GM23338 (cell line): ENCODE results near the gene PTPN7. TPM values are rescaled to one million over a fixed set of nuclear protein-coding genes. Genes with fewer than 3 reads are reported as not detected.

ENCODE experiments used
- ATAC-seq: fragments of 200-7000 bp; cut with Tn5 transposase; 3 replicates; pipeline ENCODE4 v1.9.1; 2020
- DNase-seq: peaks from one replicate; pipeline ENCODE4 v3.0.0-alpha.2; 2015; ENCODE audit warnings: low spot score
- H2AFZ ChIP-seq: fragments of 200-600 bp; sonication (generic); 2 replicates; pipeline ENCODE4 v1.8.0; 2016; ENCODE audit warnings: antibody characterized with exemption, mild to moderate bottlenecking, moderate library complexity
- H3F3A ChIP-seq: fragments of 200-600 bp; sonication (generic); replicated peaks from 2 replicates; pipeline ENCODE4 v1.8.0; 2017; ENCODE audit warnings: antibody characterized with exemption, mixed run types, low read depth
- H3K27ac ChIP-seq: fragments of 200-600 bp; sonication (generic); 2 replicates; pipeline ENCODE4 v1.6.1; 2016; ENCODE audit warnings: low read depth
- H3K27me3 ChIP-seq: fragments of 200-600 bp; sonication (generic); 2 replicates; pipeline ENCODE4 v1.8.0; 2016; ENCODE audit warnings: mild to moderate bottlenecking, mixed run types, moderate library complexity; ENCODE audit not compliant: insufficient read depth
- H3K36me3 ChIP-seq: fragments of 200-600 bp; sonication (generic); 2 replicates; pipeline ENCODE4 v1.8.0; 2016; ENCODE audit warnings: mild to moderate bottlenecking; ENCODE audit not compliant: insufficient read depth
- H3K4me1 ChIP-seq: fragments of 200-600 bp; sonication (generic); 2 replicates; pipeline ENCODE4 v1.8.0; 2016; ENCODE audit warnings: mild to moderate bottlenecking, moderate library complexity; ENCODE audit not compliant: insufficient read depth
- H3K4me2 ChIP-seq: fragments of 200-600 bp; sonication (generic); 2 replicates; pipeline ENCODE4 v1.7.1; 2017; ENCODE audit warnings: mixed run types
- H3K4me3 ChIP-seq: fragments of 200-600 bp; sonication (generic); 2 replicates; pipeline ENCODE4 v1.6.1; 2016; ENCODE audit warnings: mixed run types
- H3K79me2 ChIP-seq: fragments of 200-600 bp; sonication (generic); replicated peaks from 2 replicates; pipeline ENCODE4 v1.8.0; 2017; ENCODE audit warnings: mild to moderate bottlenecking; ENCODE audit not compliant: insufficient read depth
- H3K9me2 ChIP-seq: fragments of 200-600 bp; sonication (generic); 2 replicates; pipeline ENCODE4 v1.8.0; 2017; ENCODE audit not compliant: insufficient read depth
- H4K20me1 ChIP-seq: fragments of 200-600 bp; sonication (generic); replicated peaks from 2 replicates; pipeline ENCODE4 v1.8.0; 2017; ENCODE audit warnings: mild to moderate bottlenecking; ENCODE audit not compliant: insufficient read depth
- H3K27ac Mint-ChIP-seq: 2 replicates; pipeline ENCODE4 v1.8.0; 2020; ENCODE audit warnings: inconsistent platforms, mild to moderate bottlenecking, moderate library complexity, mixed read lengths
- H3K27me3 Mint-ChIP-seq: 3 replicates; pipeline ENCODE4 v1.8.0; 2022; ENCODE audit warnings: low read depth, mild to moderate bottlenecking, moderate library complexity, mixed read lengths, inconsistent platforms; ENCODE audit not compliant: insufficient read depth, poor library complexity
- H3K36me3 Mint-ChIP-seq: 3 replicates; pipeline ENCODE4 v1.8.0; 2021; ENCODE audit warnings: low read depth, mild to moderate bottlenecking, inconsistent platforms, moderate library complexity, mixed read lengths
- H3K4me1 Mint-ChIP-seq: 3 replicates; pipeline ENCODE4 v1.8.0; 2020; ENCODE audit warnings: mild to moderate bottlenecking, inconsistent platforms, mixed read lengths
- H3K4me3 Mint-ChIP-seq: 3 replicates; pipeline ENCODE4 v1.8.0; 2021; ENCODE audit warnings: moderate library complexity, mild to moderate bottlenecking, inconsistent platforms, mixed read lengths
- H3K9me3 Mint-ChIP-seq: 3 replicates; pipeline ENCODE4 v1.8.0; 2020; ENCODE audit warnings: moderate library complexity, mild to moderate bottlenecking, inconsistent platforms, mixed read lengths
- EZH2 ChIP-seq: fragments of 200-600 bp; sonication (generic); IDR thresholded peaks from one replicate; pipeline ENCODE4 v1.8.0; 2017; ENCODE audit warnings: antibody characterized with exemption, mild to moderate bottlenecking, low read depth; ENCODE audit not compliant: unreplicated experiment
- EZH2phosphoT487 ChIP-seq: fragments of 200-600 bp; sonication (generic); IDR thresholded peaks from one replicate; pipeline ENCODE4 v1.8.1; 2018; ENCODE audit warnings: antibody characterized with exemption; ENCODE audit not compliant: unreplicated experiment
- JUNB ChIP-seq: IDR thresholded peaks from one replicate; pipeline ENCODE4 v1.6.1; 2016; ENCODE audit warnings: antibody characterized with exemption; ENCODE audit not compliant: unreplicated experiment
- NANOG ChIP-seq: IDR thresholded peaks from 2 replicates; pipeline ENCODE4 v1.6.1; 2016; ENCODE audit warnings: antibody characterized with exemption, borderline replicate concordance
- POLR2AphosphoS5 ChIP-seq: IDR thresholded peaks from 2 replicates; pipeline ENCODE4 v1.6.1; 2016; ENCODE audit warnings: antibody characterized with exemption, low read depth
- ZNF331 ChIP-seq: fragments of 250-450 bp; sonication (Bioruptor Pico); IDR thresholded peaks from 2 replicates; pipeline ENCODE4 v1.5.0; 2020; ENCODE audit warnings: low read depth, mild to moderate bottlenecking, moderate library complexity
- polyA plus RNA-seq: library from polyadenylated mRNA; unstranded; fragments of >200 nt; fragmentation: Nextera tagmentation; extraction: Ambion mirVana; gene quantifications from 2 replicates; pipeline ENCODE4 v1.2.1, GENCODE V29; 2016
- total RNA-seq: library from RNA; depleted of rRNA; stranded (reverse); fragments of >200 nt; shearing (Covaris generic); gene quantifications from 2 replicates; pipeline ENCODE4 v1.2.3, GENCODE V29; 2014
- TF ChIP-seq, protein P1 (sequence below), 2 experiments: fragments of 200-600 bp in 1 of 2; sonication (generic) in 1 of 2; conservative IDR thresholded peaks; 2 replicates each; pipeline versions ENCODE4 v1.5.1 to v1.6.1; 2016 to 2017; ENCODE audit warnings: antibody characterized with exemption in 2 of 2, low read depth in 2 of 2, mild to moderate bottlenecking in 2 of 2, moderate library complexity in 1 of 2
- TF ChIP-seq, protein P2 (sequence below): fragments of 250-450 bp; sonication (Bioruptor Pico); IDR thresholded peaks from 2 replicates; pipeline ENCODE4 v1.5.0; 2020; ENCODE audit warnings: mild to moderate bottlenecking, moderate library complexity
- TF ChIP-seq, protein P3 (sequence below): IDR thresholded peaks from one replicate; pipeline ENCODE4 v1.6.1; 2018; ENCODE audit warnings: antibody characterized with exemption; ENCODE audit not compliant: unreplicated experiment
- TF ChIP-seq, protein P4 (sequence below): IDR thresholded peaks from 2 replicates; pipeline ENCODE4 v1.6.1; 2016; ENCODE audit warnings: antibody characterized with exemption

The PTPN7 gene
- total and polyA plus RNA-seq, 2 experiments from 2014 or later = not detected

DNA sequence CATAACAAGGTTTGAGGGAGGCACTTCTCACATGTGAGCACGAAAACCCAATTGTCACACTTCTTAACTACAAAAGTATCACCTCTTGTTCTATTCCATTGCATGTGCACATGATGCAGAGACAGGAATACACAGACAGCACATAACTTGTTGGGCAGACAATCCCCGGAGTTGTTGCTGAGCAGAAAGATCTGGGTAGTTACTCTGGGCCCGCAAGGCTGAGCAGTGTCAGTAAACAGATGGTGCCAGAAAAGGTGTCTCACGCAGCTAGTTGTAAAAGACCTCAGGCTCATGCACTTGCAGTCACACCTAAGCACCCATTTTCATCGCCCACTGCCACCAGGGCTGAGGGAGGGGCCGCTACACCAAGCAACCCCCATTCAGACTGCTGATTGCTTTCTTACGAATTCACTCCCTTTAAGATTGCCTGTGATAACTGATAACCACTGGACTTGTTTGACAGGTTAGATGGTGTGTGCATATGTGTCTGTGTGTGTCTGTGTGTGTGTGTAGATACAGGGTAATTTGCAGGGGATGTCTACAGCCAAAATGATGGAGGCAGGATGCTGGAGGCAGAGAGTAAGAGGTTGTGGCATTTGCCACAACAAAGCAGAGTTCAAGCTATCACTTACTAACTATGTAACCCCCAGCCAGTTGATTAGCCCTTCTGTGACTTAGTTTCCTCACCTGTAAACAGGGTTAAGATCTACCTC lies 37.4 kb upstream of the PTPN7 start:
- no peaks in the 10 kb centered on the region for H3K36me3 Mint-ChIP-seq
- Histone ChIP-seq H3K4me1 (peaks cover 8% of the 10 kb centered on the region; the same call in 1 of the 2 replicates), H3K4me3 (no peak overlapping the region), H3K27ac (no peak overlapping the region), H3K27me3 (peaks cover 31% of the 10 kb centered on the region), H3K9me2 (no peaks in the 10 kb centered on the region), H3F3A (0 out of 2 replicates have a peak, but pooled peaks cover 2% of the 10 kb centered on the region), H4K20me1 (no peaks in the 10 kb centered on the region), H3K4me2 (no peak overlapping the region), H2AFZ (no peak overlapping the region), H3K36me3 (no peaks in the 10 kb centered on the region), H3K79me2 (no peaks in the 10 kb centered on the region)
- H3K4me3 Mint-ChIP-seq = no peak overlapping the region
- TF ChIP-seq, protein P1, sequence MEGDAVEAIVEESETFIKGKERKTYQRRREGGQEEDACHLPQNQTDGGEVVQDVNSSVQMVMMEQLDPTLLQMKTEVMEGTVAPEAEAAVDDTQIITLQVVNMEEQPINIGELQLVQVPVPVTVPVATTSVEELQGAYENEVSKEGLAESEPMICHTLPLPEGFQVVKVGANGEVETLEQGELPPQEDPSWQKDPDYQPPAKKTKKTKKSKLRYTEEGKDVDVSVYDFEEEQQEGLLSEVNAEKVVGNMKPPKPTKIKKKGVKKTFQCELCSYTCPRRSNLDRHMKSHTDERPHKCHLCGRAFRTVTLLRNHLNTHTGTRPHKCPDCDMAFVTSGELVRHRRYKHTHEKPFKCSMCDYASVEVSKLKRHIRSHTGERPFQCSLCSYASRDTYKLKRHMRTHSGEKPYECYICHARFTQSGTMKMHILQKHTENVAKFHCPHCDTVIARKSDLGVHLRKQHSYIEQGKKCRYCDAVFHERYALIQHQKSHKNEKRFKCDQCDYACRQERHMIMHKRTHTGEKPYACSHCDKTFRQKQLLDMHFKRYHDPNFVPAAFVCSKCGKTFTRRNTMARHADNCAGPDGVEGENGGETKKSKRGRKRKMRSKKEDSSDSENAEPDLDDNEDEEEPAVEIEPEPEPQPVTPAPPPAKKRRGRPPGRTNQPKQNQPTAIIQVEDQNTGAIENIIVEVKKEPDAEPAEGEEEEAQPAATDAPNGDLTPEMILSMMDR (conservative IDR thresholded peaks at IDR 0.05; ENCODE audit: low read depth in 2 of 2) = no peak
- TF ChIP-seq POLR2AphosphoS5 (no peak), ZNF331 (no peak), EZH2phosphoT487 (no peak), NANOG (no peak), EZH2 (no peak), JUNB (no peak)
- TF ChIP-seq, protein P2, sequence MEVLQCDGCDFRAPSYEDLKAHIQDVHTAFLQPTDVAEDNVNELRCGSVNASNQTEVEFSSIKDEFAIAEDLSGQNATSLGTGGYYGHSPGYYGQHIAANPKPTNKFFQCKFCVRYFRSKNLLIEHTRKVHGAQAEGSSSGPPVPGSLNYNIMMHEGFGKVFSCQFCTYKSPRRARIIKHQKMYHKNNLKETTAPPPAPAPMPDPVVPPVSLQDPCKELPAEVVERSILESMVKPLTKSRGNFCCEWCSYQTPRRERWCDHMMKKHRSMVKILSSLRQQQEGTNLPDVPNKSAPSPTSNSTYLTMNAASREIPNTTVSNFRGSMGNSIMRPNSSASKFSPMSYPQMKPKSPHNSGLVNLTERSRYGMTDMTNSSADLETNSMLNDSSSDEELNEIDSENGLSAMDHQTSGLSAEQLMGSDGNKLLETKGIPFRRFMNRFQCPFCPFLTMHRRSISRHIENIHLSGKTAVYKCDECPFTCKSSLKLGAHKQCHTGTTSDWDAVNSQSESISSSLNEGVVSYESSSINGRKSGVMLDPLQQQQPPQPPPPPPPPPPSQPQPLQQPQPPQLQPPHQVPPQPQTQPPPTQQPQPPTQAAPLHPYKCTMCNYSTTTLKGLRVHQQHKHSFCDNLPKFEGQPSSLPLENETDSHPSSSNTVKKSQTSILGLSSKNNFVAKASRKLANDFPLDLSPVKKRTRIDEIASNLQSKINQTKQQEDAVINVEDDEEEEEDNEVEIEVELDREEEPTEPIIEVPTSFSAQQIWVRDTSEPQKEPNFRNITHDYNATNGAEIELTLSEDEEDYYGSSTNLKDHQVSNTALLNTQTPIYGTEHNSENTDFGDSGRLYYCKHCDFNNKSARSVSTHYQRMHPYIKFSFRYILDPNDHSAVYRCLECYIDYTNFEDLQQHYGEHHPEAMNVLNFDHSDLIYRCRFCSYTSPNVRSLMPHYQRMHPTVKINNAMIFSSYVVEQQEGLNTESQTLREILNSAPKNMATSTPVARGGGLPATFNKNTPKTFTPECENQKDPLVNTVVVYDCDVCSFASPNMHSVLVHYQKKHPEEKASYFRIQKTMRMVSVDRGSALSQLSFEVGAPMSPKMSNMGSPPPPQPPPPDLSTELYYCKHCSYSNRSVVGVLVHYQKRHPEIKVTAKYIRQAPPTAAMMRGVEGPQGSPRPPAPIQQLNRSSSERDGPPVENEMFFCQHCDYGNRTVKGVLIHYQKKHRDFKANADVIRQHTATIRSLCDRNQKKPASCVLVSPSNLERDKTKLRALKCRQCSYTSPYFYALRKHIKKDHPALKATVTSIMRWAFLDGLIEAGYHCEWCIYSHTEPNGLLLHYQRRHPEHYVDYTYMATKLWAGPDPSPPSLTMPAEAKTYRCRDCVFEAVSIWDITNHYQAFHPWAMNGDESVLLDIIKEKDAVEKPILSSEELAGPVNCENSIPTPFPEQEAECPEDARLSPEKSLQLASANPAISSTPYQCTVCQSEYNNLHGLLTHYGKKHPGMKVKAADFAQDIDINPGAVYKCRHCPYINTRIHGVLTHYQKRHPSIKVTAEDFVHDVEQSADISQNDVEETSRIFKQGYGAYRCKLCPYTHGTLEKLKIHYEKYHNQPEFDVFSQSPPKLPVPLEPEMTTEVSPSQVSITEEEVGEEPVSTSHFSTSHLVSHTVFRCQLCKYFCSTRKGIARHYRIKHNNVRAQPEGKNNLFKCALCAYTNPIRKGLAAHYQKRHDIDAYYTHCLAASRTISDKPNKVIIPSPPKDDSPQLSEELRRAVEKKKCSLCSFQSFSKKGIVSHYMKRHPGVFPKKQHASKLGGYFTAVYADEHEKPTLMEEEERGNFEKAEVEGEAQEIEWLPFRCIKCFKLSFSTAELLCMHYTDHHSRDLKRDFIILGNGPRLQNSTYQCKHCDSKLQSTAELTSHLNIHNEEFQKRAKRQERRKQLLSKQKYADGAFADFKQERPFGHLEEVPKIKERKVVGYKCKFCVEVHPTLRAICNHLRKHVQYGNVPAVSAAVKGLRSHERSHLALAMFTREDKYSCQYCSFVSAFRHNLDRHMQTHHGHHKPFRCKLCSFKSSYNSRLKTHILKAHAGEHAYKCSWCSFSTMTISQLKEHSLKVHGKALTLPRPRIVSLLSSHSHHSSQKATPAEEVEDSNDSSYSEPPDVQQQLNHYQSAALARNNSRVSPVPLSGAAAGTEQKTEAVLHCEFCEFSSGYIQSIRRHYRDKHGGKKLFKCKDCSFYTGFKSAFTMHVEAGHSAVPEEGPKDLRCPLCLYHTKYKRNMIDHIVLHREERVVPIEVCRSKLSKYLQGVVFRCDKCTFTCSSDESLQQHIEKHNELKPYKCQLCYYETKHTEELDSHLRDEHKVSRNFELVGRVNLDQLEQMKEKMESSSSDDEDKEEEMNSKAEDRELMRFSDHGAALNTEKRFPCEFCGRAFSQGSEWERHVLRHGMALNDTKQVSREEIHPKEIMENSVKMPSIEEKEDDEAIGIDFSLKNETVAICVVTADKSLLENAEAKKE (CRISPR knock-in tag) = no peak
- TF ChIP-seq, protein P3, sequence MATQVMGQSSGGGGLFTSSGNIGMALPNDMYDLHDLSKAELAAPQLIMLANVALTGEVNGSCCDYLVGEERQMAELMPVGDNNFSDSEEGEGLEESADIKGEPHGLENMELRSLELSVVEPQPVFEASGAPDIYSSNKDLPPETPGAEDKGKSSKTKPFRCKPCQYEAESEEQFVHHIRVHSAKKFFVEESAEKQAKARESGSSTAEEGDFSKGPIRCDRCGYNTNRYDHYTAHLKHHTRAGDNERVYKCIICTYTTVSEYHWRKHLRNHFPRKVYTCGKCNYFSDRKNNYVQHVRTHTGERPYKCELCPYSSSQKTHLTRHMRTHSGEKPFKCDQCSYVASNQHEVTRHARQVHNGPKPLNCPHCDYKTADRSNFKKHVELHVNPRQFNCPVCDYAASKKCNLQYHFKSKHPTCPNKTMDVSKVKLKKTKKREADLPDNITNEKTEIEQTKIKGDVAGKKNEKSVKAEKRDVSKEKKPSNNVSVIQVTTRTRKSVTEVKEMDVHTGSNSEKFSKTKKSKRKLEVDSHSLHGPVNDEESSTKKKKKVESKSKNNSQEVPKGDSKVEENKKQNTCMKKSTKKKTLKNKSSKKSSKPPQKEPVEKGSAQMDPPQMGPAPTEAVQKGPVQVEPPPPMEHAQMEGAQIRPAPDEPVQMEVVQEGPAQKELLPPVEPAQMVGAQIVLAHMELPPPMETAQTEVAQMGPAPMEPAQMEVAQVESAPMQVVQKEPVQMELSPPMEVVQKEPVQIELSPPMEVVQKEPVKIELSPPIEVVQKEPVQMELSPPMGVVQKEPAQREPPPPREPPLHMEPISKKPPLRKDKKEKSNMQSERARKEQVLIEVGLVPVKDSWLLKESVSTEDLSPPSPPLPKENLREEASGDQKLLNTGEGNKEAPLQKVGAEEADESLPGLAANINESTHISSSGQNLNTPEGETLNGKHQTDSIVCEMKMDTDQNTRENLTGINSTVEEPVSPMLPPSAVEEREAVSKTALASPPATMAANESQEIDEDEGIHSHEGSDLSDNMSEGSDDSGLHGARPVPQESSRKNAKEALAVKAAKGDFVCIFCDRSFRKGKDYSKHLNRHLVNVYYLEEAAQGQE = no peak
- TF ChIP-seq, protein P4, sequence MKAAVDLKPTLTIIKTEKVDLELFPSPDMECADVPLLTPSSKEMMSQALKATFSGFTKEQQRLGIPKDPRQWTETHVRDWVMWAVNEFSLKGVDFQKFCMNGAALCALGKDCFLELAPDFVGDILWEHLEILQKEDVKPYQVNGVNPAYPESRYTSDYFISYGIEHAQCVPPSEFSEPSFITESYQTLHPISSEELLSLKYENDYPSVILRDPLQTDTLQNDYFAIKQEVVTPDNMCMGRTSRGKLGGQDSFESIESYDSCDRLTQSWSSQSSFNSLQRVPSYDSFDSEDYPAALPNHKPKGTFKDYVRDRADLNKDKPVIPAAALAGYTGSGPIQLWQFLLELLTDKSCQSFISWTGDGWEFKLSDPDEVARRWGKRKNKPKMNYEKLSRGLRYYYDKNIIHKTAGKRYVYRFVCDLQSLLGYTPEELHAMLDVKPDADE = no peak
- peaks cover 34% of the 10 kb centered on the region for H3K27me3 Mint-ChIP-seq
- no peak for ATAC-seq
- no peak for DNase-seq
- H3K9me3 Mint-ChIP-seq = no peaks in the 10 kb centered on the region
- no peak overlapping the region for H3K27ac Mint-ChIP-seq
- peaks cover 6% of the 10 kb centered on the region; the same call in 1 of the 3 replicates for H3K4me1 Mint-ChIP-seq
